HCT116 (cell line): ENCODE results near the gene ANKRD23.

Experiments
- CTCF ChIP-seq, 3 experiments: fragments of 200-600 bp in 1 of 3; sonication (generic) in 1 of 3; IDR thresholded peaks in 2 of 3; conservative IDR thresholded peaks in 1 of 3; 2 replicates each; pipeline ENCODE4 v1.5.1; 2012 to 2017; ENCODE audit warnings: low read depth in 2 of 3, low read length in 2 of 3, antibody characterized with exemption in 1 of 3, borderline replicate concordance in 1 of 3, control low read depth in 1 of 3, mild to moderate bottlenecking in 1 of 3, mixed read lengths in 1 of 3, mixed run types in 1 of 3, moderate library complexity in 1 of 3; ENCODE audit not compliant: insufficient read depth in 1 of 3
- ELF1 ChIP-seq: IDR thresholded peaks from 2 replicates; pipeline ENCODE4 v1.6.1; 2012; ENCODE audit warnings: low read depth, borderline replicate concordance
- EZH2 ChIP-seq: fragments of 200-600 bp; sonication (generic); IDR thresholded peaks from 2 replicates; pipeline ENCODE4 v1.6.1; 2017; ENCODE audit warnings: antibody characterized with exemption, mixed run types
- FOSL1 ChIP-seq: IDR thresholded peaks from 2 replicates; pipeline ENCODE4 v1.6.1; 2012; ENCODE audit warnings: low read depth
- MAX ChIP-seq: IDR thresholded peaks from 2 replicates; pipeline ENCODE4 v1.6.1; 2012
- POLR2A ChIP-seq: IDR thresholded peaks from 2 replicates; pipeline ENCODE4 v1.7.0; 2011; ENCODE audit warnings: borderline replicate concordance; ENCODE audit not compliant: insufficient read depth, insufficient read length; ENCODE audit errors: extremely low read depth
- POLR2AphosphoS5 ChIP-seq: IDR thresholded peaks from 2 replicates; pipeline ENCODE4 v1.6.1; 2011; ENCODE audit warnings: mild to moderate bottlenecking, low read depth, low read length, moderate library complexity
- SIN3A ChIP-seq: IDR thresholded peaks from 2 replicates; pipeline ENCODE4 v1.6.1; 2012; ENCODE audit warnings: low read depth
- SP1 ChIP-seq: IDR thresholded peaks from 2 replicates; pipeline ENCODE4 v1.6.1; 2012; ENCODE audit warnings: low read depth
- SRF ChIP-seq: IDR thresholded peaks from 2 replicates; pipeline ENCODE4 v1.6.1; 2012; ENCODE audit warnings: low read depth
- TCF7L2 ChIP-seq: IDR thresholded peaks from 2 replicates; pipeline ENCODE4 v1.7.0; 2011; ENCODE audit warnings: borderline replicate concordance, inconsistent platforms; ENCODE audit not compliant: insufficient read depth, insufficient read length; ENCODE audit errors: extremely low read depth
- YY1 ChIP-seq: IDR thresholded peaks from 2 replicates; pipeline ENCODE4 v1.6.1; 2011; ENCODE audit warnings: low read length, low read depth, moderate library complexity, mild to moderate bottlenecking; ENCODE audit not compliant: insufficient replicate concordance; ENCODE audit errors: extremely low read depth
- ZFX ChIP-seq: fragments of 450-650 bp; IDR thresholded peaks from 2 replicates; pipeline ENCODE4 v1.6.1; 2017
- ZNF274 ChIP-seq: fragments of 200-500 bp; sonication (Bioruptor generic); IDR thresholded peaks from 2 replicates; pipeline ENCODE4 v1.6.1; 2014; ENCODE audit warnings: mild to moderate bottlenecking, low read depth, low read length, inconsistent platforms

GRCh38 chr2:96869822-96870625 is 26.2 kb upstream of the ANKRD23 start, which contains the start of gene SEMA4C:
- no peak for TF ChIP-seq MAX
- no peak for TF ChIP-seq ELF1
- no peak for TF ChIP-seq CTCF (IDR thresholded peaks at IDR 0.05 in 2 of 3, conservative IDR thresholded peaks at IDR 0.05 in 1 of 3; ENCODE audit: borderline replicate concordance in 1 of 3, insufficient read depth in 1 of 3, low read depth in 2 of 3, low read length in 2 of 3)
- peak; percentile 62 for TF ChIP-seq POLR2A
- no peak for TF ChIP-seq EZH2
- no peak for TF ChIP-seq ZNF274
- TF ChIP-seq ZFX, result no peak
- TF ChIP-seq POLR2AphosphoS5, result peak; percentile 67
- no peak for TF ChIP-seq SP1
- TF ChIP-seq SRF, result no peak
- TF ChIP-seq SIN3A, result no peak
- TF ChIP-seq YY1, result no peak
- no peak for TF ChIP-seq TCF7L2
- TF ChIP-seq FOSL1, result no peak
